Bronchus fibroblast of lung (primary cell): ENCODE results near the gene TMSB15B. TPM values are rescaled to one million over a fixed set of nuclear protein-coding genes. Genes with fewer than 3 reads are reported as not detected.

Source experiments
- total RNA-seq: library from RNA; depleted of rRNA; stranded (reverse); fragments of >200 nt; gene quantifications from 2 replicates; pipeline ENCODE4 v1.2.3, GENCODE V29; 2015

Gene TMSB15B
- total RNA-seq: 9.1 and 11.8 TPM in 2 replicates

DNA sequence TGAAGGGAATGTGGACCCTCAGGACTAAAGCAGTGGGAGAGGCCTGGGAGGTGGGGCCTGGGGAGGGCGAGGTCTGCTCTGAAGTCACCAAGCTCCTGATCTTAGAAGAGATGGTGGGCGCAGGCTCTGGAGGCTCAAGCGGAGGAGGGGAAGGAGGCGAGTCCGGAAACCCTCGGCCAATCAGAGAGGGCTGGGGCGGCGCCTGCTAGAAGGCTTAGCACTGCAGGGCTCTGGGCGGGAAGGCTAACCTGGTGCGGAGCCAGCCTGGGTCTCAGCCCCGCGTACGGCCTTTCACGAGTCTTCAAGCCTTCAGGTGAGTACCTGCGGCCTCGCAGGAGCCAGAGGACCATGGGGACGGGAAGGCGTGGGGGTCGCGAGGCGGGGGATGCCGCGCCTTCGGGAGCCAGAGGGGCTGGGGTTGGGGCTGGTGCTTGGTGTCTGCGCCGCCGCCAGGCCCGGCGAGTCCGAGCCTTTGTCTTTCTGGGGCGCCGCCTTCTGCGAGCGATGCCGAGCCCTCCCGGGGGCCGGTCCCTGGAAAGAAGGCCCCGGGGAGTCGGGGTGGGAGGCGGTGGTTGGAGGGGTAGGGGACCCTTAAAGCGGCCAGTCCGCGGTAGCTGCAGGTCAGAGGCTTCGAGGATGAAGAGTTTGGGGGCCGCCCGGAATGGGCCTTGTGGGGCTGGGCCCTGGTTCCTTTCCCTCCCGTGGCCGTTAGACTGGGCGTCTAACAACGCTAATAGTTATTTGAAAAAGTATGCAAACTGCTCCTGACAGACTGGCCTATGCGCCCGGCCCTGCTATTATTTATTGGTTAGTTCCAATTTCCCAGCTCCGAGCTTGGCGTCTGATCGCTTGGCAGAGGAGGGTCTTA, at the start of gene TMSB15B:
TSS of gene TMSB15B (plus strand) at position 217 of the 868 bp plus-strand sequence.

GRCh38 chrX:104013606-104014005, 51.2 kb downstream of the TMSB15B start, which contains the start of gene H2BW1:
H2BW1 (minus strand) TSS chrX:104013708; CDS start chrX:104013576, 132 bp downstream.

Other genes with a start within 250 kb of the TMSB15B start
- gene PLP1, start 185.8 kb upstream of the TMSB15B start, total RNA-seq: under 0.01 and 1.5 TPM in 2 replicates
- under 0.01 TPM in 2 replicates for gene RAB9B, start 130.4 kb upstream of the TMSB15B start, total RNA-seq
- gene H2BW1, start 51.1 kb downstream of the TMSB15B start, total RNA-seq: not detected in 2 replicates
- gene H2BW2, start 77.3 kb downstream of the TMSB15B start, total RNA-seq: not detected in 2 replicates
- gene TMSB15C, start 113.6 kb downstream of the TMSB15B start, total RNA-seq: 3.3 and 6.2 TPM in 2 replicates
- gene ZCCHC18, start 149.9 kb downstream of the TMSB15B start, total RNA-seq: 0.34 and 0.59 TPM in 2 replicates
- gene SLC25A53, start 194.4 kb downstream of the TMSB15B start, total RNA-seq: 4.7 and 4.9 TPM in 2 replicates
- 6.5 and 9.8 TPM in 2 replicates for gene FAM199X, start 203.8 kb downstream of the TMSB15B start, total RNA-seq